Measurements from ENCODE around the gene BTN1A1. TPM values are rescaled to one million over a fixed set of nuclear protein-coding genes. Genes with fewer than 3 reads are reported as not detected.

BTN1A1 gene
- total RNA-seq, 4 donors from 2014 or later = not detected

DNA sequence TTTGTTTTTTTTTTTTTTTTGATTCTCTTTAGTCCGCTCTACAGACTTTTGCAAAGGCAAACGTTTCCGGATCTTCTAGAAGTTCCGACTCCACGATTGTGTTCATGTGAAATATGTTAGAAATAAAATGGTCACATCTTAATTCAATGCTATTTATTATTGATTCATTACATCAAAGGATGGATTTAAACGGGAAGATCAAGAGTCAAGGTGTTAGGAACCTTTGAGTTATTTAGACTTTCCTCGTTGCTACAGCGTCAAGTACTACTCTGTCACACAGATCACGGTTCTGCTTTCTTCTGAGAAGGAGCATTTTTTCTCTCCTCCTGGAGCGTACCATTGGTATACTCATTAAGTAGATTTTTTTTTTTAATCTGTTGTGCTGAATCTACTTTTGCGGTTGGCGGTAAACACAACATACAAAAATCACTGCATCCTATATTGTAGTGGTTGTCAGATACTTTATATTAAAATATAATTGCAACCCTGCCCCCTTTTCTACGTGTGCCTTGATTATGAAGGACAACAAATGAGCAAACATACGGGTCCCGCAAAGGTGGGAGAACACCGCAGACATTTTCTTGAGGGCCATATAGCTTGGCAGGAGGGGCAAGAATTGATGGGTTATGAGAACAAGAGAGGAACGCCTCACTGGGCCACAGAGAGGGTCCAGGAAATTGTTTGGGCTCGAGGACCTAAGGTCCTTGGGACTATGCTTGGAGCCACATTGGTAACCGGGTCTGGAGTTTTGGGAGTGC, 55.6 kb downstream of the BTN1A1 start:
- ATAC-seq = no peak
- H3K4me3 ChIP-seq = no peak overlapping the region
- H3K27ac ChIP-seq = peak overlapping the region in 1 of 4 donors; percentile 86

DNA sequence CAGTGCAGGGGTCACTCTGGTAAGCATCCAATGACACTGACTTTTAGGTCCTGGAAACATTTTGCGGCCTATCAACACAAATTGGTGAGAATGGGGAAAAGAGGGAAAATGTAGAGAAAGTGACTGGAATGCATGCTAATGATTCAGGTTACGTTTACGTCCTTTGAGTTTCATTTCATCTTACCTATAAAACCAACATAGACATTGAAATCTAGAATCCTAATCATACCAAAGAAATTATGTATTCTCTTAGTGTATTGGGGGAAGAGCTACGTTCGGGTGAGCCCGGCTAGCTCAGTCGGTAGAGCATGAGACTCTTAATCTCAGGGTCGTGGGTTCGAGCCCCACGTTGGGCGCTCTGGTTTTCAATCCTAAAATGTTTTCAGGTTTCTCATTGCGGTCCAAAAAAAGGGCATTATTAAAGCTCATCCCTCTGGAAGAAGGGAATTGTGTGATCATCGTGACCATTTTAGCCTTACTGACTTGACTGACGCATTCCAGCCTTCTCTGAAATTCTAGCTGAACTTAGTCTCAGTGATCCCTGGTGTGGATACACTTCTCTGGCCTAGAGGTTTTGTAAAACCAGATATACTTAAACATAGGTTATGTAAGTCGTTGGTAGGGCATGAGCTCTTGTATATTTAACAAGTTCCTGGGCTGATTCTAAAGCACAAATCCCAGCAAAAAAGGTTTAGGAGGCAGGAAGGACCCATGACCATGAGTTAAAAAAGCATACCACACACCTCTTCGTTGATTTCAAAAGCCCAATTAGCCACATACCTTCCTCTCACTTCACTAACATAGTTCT, 56.4 kb downstream of the BTN1A1 start:
- 26 to 44% methylated on average over 8 to 16 of the region's 16 CpGs for WGBS, 2 donors (ENCODE audit: low coverage in 1 of 2)
- H3K27ac ChIP-seq = peak overlapping the region in 1 of 4 donors; percentile 34
- no peaks in the 10 kb centered on the region for H3K27me3 ChIP-seq
- H3K4me3 ChIP-seq = no peak overlapping the region
- H3K4me1 ChIP-seq = peaks cover 0 to 26% (median 0%) of the 10 kb centered on the region in 3 donors
- H3K36me3 ChIP-seq = no peaks in the 10 kb centered on the region
- ATAC-seq = no peak
- TF ChIP-seq EP300 (IDR thresholded peaks at IDR 0.05) = no peak
- peak in 1 of 2 donors; percentile 11 for TF ChIP-seq POLR2A (IDR thresholded peaks at IDR 0.05)
- H3K9me3 ChIP-seq = no peaks in the 10 kb centered on the region

More for the DNA sequence above, 55.6 kb downstream of the BTN1A1 start:
- TF ChIP-seq, protein P1, sequence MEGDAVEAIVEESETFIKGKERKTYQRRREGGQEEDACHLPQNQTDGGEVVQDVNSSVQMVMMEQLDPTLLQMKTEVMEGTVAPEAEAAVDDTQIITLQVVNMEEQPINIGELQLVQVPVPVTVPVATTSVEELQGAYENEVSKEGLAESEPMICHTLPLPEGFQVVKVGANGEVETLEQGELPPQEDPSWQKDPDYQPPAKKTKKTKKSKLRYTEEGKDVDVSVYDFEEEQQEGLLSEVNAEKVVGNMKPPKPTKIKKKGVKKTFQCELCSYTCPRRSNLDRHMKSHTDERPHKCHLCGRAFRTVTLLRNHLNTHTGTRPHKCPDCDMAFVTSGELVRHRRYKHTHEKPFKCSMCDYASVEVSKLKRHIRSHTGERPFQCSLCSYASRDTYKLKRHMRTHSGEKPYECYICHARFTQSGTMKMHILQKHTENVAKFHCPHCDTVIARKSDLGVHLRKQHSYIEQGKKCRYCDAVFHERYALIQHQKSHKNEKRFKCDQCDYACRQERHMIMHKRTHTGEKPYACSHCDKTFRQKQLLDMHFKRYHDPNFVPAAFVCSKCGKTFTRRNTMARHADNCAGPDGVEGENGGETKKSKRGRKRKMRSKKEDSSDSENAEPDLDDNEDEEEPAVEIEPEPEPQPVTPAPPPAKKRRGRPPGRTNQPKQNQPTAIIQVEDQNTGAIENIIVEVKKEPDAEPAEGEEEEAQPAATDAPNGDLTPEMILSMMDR (IDR thresholded peaks at IDR 0.05) = no peak
- no peak for TF ChIP-seq POLR2A (IDR thresholded peaks at IDR 0.05)
- no peak for TF ChIP-seq POLR2AphosphoS5 (IDR thresholded peaks at IDR 0.05)
- TF ChIP-seq EP300 (IDR thresholded peaks at IDR 0.05) = no peak
- Histone ChIP-seq H3K9me3 (no peaks in the 10 kb centered on the region), H3K27me3 (no peaks in the 10 kb centered on the region), H3K36me3 (no peaks in the 10 kb centered on the region), H3K4me1 (peaks cover 0 to 28% (median 0%) of the 10 kb centered on the region in 3 donors)
- 51 to 53% methylated on average over 13 to 18 of the region's 19 CpGs for WGBS, 2 donors (ENCODE audit: low coverage in 1 of 2)

Small RNA genes within 50 kb of the gene (small RNA-seq; reads per million reads assigned to genes)
- gene RNU6-502P = 0 reads per million in 4 donors

Other genes with a start within 250 kb of the BTN1A1 start
- 10 to 100 TPM in 2 of 4 donors, 1 to 10 TPM in 2; 6.7 to 13.9 (median 10.2) TPM for gene BTN3A2, start 135.1 kb upstream of the BTN1A1 start, total RNA-seq
- 10 to 100 TPM in 1 of 4 donors, 1 to 10 TPM in 3; 6.3 to 16.3 (median 7.1) TPM for gene BTN2A2, start 117.2 kb upstream of the BTN1A1 start, total RNA-seq
- gene BTN3A1, start 98.0 kb upstream of the BTN1A1 start, total RNA-seq = 10 to 100 TPM in 1 of 4 donors, 1 to 10 TPM in 3; 7.5 to 14.3 (median 8.2) TPM
- gene BTN3A3, start 59.8 kb upstream of the BTN1A1 start, total RNA-seq = 10 to 100 TPM in 2 of 4 donors, 1 to 10 TPM in 2; 5.0 to 13.4 (median 8.2) TPM
- 10 to 100 TPM; 14.7 to 23.9 (median 18.2) TPM for gene BTN2A1, start 42.3 kb upstream of the BTN1A1 start, total RNA-seq
- 100 to 1,000 TPM in 1 of 4 donors, 10 to 100 TPM in 3; 80.5 to 121 (median 91.6) TPM for gene HMGN4, start 38.1 kb downstream of the BTN1A1 start, total RNA-seq
- 10 to 100 TPM; 13.9 to 19.4 (median 17.5) TPM for gene ABT1, start 96.7 kb downstream of the BTN1A1 start, total RNA-seq
- 10 to 100 TPM; 17.8 to 25.6 (median 22.7) TPM for gene ZNF322, start 159.4 kb downstream of the BTN1A1 start, total RNA-seq